Neuronal stem cell (in vitro differentiated cells): ENCODE data around the gene ARHGAP5.

Experiments used
- DNase-seq: peaks from one replicate; pipeline ENCODE4 v3.0.0-alpha.2; 2013; ENCODE audit warnings: low spot score
- H2AFZ ChIP-seq: one replicate; pipeline ENCODE4 v1.6.1; 2013; ENCODE audit warnings: mild to moderate bottlenecking, low read length, inconsistent platforms
- H2AK5ac ChIP-seq: 2 replicates; pipeline ENCODE4 v1.6.1; 2013; ENCODE audit warnings: low read depth, mild to moderate bottlenecking, inconsistent platforms, low read length, moderate library complexity, mixed read lengths
- H2BK120ac ChIP-seq: 2 replicates; pipeline ENCODE4 v1.6.1; 2013; ENCODE audit warnings: low read depth, mild to moderate bottlenecking, inconsistent platforms, low read length, moderate library complexity, mixed read lengths
- H2BK12ac ChIP-seq: one replicate; pipeline ENCODE4 v1.6.1; 2013; ENCODE audit warnings: low read length, inconsistent platforms
- H2BK15ac ChIP-seq: 2 replicates; pipeline ENCODE4 v1.6.1; 2013; ENCODE audit warnings: mild to moderate bottlenecking, low read length, inconsistent platforms, mixed read lengths
- H2BK5ac ChIP-seq: one replicate; pipeline ENCODE4 v1.6.1; 2013; ENCODE audit warnings: inconsistent platforms, mild to moderate bottlenecking, low read length, moderate library complexity
- H3K14ac ChIP-seq: one replicate; pipeline ENCODE4 v1.6.1; 2013; ENCODE audit warnings: low read length, inconsistent platforms
- H3K18ac ChIP-seq: 2 replicates; pipeline ENCODE4 v1.6.1; 2013; ENCODE audit warnings: low read length, inconsistent platforms
- H3K23ac ChIP-seq: 2 replicates; pipeline ENCODE4 v1.6.1; 2013; ENCODE audit warnings: low read depth, mild to moderate bottlenecking, mixed read lengths, low read length, inconsistent platforms; ENCODE audit not compliant: poor library complexity
- H3K27ac ChIP-seq: replicated peaks from 3 replicates; pipeline ENCODE4 v1.5.1; 2013; ENCODE audit warnings: low read length, inconsistent platforms
- H3K27me3 ChIP-seq, 3 experiments: 2 replicates each; pipeline ENCODE4 v1.6.1; 2013; ENCODE audit warnings: low read length in 3 of 3, mild to moderate bottlenecking in 2 of 3, inconsistent platforms in 1 of 3, low read depth in 1 of 3, mixed read lengths in 1 of 3, moderate library complexity in 1 of 3; ENCODE audit not compliant: control insufficient read depth in 3 of 3, insufficient read depth in 3 of 3
- H3K36me3 ChIP-seq, 2 donors: replicated peaks in 1 of 2; 2 replicates each; pipeline ENCODE4 v1.6.1; 2013; ENCODE audit warnings: low read length in 2 of 2; ENCODE audit not compliant: control insufficient read depth in 2 of 2, insufficient read depth in 2 of 2
- H3K4ac ChIP-seq: 2 replicates; pipeline ENCODE4 v1.6.1; 2013; ENCODE audit warnings: inconsistent platforms, mild to moderate bottlenecking, low read length, moderate library complexity
- H3K4me1 ChIP-seq, 2 donors: 1 replicate in 1 of 2; 2 replicates in 1 of 2; pipeline ENCODE4 v1.6.1; 2013; ENCODE audit warnings: low read length in 2 of 2, low read depth in 1 of 2; ENCODE audit not compliant: control insufficient read depth in 2 of 2, insufficient read depth in 1 of 2
- H3K4me2 ChIP-seq: one replicate; pipeline ENCODE4 v1.6.1; 2013; ENCODE audit warnings: mild to moderate bottlenecking, low read length, inconsistent platforms; ENCODE audit not compliant: insufficient read depth, poor library complexity, severe bottlenecking
- H3K4me3 ChIP-seq, 2 donors: 2 replicates each; pipeline ENCODE4 v1.5.1; 2013; ENCODE audit warnings: low read length in 2 of 2, mild to moderate bottlenecking in 2 of 2, inconsistent platforms in 1 of 2, moderate library complexity in 1 of 2
- H3K79me1 ChIP-seq: one replicate; pipeline ENCODE4 v1.6.1; 2013; ENCODE audit warnings: low read depth, mild to moderate bottlenecking, inconsistent platforms, low read length, moderate library complexity
- H3K9ac ChIP-seq: one replicate; pipeline ENCODE4 v1.6.1; 2013; ENCODE audit warnings: mild to moderate bottlenecking, low read depth, low read length, inconsistent platforms; ENCODE audit not compliant: poor library complexity
- H3K9me3 ChIP-seq, 2 donors: replicated peaks in 1 of 2; 2 replicates each; pipeline versions ENCODE3 to v1.6.1; 2013; ENCODE audit warnings: low read length in 2 of 2, mild to moderate bottlenecking in 2 of 2, inconsistent platforms in 1 of 2, low read depth in 1 of 2, mixed read lengths in 1 of 2, moderate library complexity in 1 of 2; ENCODE audit not compliant: control insufficient read depth in 2 of 2, insufficient read depth in 1 of 2
- H4K8ac ChIP-seq: one replicate; pipeline ENCODE4 v1.6.1; 2013; ENCODE audit warnings: low read depth, mild to moderate bottlenecking, inconsistent platforms, low read length, moderate library complexity
- H4K91ac ChIP-seq: one replicate; pipeline ENCODE4 v1.6.1; 2013; ENCODE audit warnings: low read length, low read depth, mild to moderate bottlenecking, inconsistent platforms; ENCODE audit not compliant: poor library complexity
- WGBS, 2 donors: extraction: QIAGEN DNeasy Blood & Tissue Kit; methylation state at CpG; one replicate each; pipeline ENCODE4 v1.1.7; 2013; ENCODE audit warnings: missing lambda C conversion rate in 2 of 2, mixed read lengths in 1 of 2; ENCODE audit not compliant: insufficient read length in 2 of 2, insufficient replicate concordance in 1 of 2; ENCODE audit errors: extremely low coverage in 2 of 2; 5-methylcytosine and 5-hydroxymethylcytosine counted together

Gene ARHGAP5

GRCh38 chr14:32102968-32103367 lies 25.9 kb downstream of the ARHGAP5 start:
- Histone ChIP-seq H2AK5ac (no peak overlapping the region), H2AFZ (no peak overlapping the region), H2BK5ac (no peak overlapping the region), H3K9me3 (no peaks in the 10 kb centered on the region), H3K4ac (no peak overlapping the region), H3K27ac (no peak overlapping the region), H3K79me1 (peaks cover 10% of the 10 kb centered on the region), H3K4me3 (no peak overlapping the region), H3K4me1 (no peaks in the 10 kb centered on the region), H4K8ac (no peak overlapping the region), H4K91ac (no peak overlapping the region), H3K18ac (no peak overlapping the region), H3K14ac (no peak overlapping the region), H2BK120ac (no peak overlapping the region), H3K9ac (no peak overlapping the region), H2BK12ac (no peak overlapping the region), H2BK15ac (no peak overlapping the region), H3K27me3 (no peaks in the 10 kb centered on the region), H3K4me2 (no peak overlapping the region), H3K23ac (no peak overlapping the region), H3K36me3 (peaks cover 4 to 83% of the 10 kb centered on the region in 2 donors)
- DNase-seq, result no peak

GRCh38 chr14:32104308-32104707 lies 27.2 kb downstream of the ARHGAP5 start:
- Histone ChIP-seq H3K9ac (no peak overlapping the region), H3K27ac (no peak overlapping the region), H3K4me1 (no peaks in the 10 kb centered on the region), H2BK15ac (no peak overlapping the region), H4K91ac (no peak overlapping the region), H3K14ac (no peak overlapping the region), H3K23ac (no peak overlapping the region), H3K36me3 (peaks cover 4 to 78% of the 10 kb centered on the region in 2 donors), H3K9me3 (no peaks in the 10 kb centered on the region), H3K79me1 (peaks cover 7% of the 10 kb centered on the region), H3K4me3 (no peak overlapping the region), H2BK5ac (no peak overlapping the region), H2BK12ac (no peak overlapping the region), H3K4me2 (no peak overlapping the region), H3K27me3 (no peaks in the 10 kb centered on the region), H2AK5ac (no peak overlapping the region), H4K8ac (no peak overlapping the region), H2AFZ (no peak overlapping the region), H2BK120ac (no peak overlapping the region), H3K4ac (no peak overlapping the region), H3K18ac (no peak overlapping the region)
- DNase-seq, result no peak
- WGBS, 2 donors, result no CpG with 5 or more reads among the region's 1 CpG

DNA sequence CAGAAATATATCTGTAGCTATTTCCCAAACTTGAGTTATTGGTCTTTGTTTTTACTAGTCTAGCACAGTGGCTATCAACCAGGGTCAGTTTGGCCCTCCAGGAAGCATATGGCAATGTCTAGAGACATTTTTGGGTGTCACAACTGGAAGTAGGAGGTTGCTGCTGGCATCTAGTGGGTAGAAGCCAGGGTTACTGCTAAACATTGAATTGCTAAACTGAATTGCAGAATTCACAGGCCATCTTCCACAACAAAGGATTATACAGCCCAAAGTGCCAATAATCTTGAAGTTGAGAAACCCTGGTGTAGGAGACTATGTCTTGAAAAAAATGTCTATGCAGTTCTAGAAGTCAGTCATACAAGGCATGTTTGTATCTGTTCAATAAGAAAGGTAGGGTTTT lies 27.7 kb downstream of the ARHGAP5 start:
- H3K14ac ChIP-seq, result no peak overlapping the region
- no peak overlapping the region for H3K9ac ChIP-seq
- no peak overlapping the region for H2AK5ac ChIP-seq
- H2AFZ ChIP-seq, result no peak overlapping the region
- H3K36me3 ChIP-seq, result peaks cover 4 to 77% of the 10 kb centered on the region in 2 donors
- H3K23ac ChIP-seq, result no peak overlapping the region
- H3K18ac ChIP-seq, result no peak overlapping the region
- H4K8ac ChIP-seq, result no peak overlapping the region
- H2BK12ac ChIP-seq, result no peak overlapping the region
- H3K27me3 ChIP-seq, result no peaks in the 10 kb centered on the region
- peaks cover 7% of the 10 kb centered on the region for H3K79me1 ChIP-seq
- no peaks in the 10 kb centered on the region for H3K9me3 ChIP-seq
- H2BK120ac ChIP-seq, result no peak overlapping the region
- H3K4me3 ChIP-seq, result no peak overlapping the region
- no peaks in the 10 kb centered on the region for H3K4me1 ChIP-seq
- no peak overlapping the region for H4K91ac ChIP-seq
- H3K4ac ChIP-seq, result no peak overlapping the region
- H2BK15ac ChIP-seq, result no peak overlapping the region
- DNase-seq, result no peak
- H3K4me2 ChIP-seq, result no peak overlapping the region
- no peak overlapping the region for H3K27ac ChIP-seq
- no peak overlapping the region for H2BK5ac ChIP-seq

DNA sequence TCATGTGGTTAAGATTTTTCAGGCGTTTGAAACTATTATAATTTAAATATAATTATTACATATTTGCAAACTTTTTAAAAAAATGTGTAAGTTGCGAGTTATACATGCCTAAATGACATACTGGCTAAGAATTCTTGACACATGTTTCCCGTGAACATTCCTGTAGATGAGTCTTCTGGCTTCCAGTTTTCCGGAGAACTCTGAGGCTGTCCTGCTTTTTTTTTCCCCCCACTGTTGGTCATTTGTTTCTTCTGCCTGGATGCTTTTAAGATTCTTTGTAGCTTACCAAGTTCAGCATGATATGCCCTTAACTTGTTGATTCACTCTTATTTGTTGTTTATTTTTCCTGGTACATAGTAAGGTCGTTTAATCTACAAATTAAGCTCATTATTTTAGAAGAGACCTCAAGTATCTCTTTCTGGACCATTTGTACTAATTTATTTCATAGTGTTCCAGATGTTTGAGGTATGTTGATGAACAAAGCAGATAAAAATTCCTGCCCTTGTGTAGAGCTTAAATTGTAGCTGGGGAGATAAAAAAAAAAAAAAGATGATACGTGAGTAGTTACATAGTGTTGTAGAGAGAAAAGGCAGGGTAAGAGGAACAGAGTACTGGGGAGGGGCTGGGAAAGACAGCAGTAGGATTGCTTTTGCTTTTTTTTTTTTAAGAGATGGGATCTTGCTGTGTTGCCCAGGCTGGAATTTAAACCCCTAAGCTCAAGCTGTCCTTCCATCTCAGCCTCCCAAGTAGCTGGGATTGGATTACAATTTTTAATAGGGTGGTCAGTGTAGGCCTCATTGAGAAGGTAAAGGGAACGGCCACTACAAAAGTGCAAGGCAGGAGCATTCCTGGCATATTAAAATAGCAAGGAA lies 32.8 kb downstream of the ARHGAP5 start:
- Histone ChIP-seq H2BK120ac (no peak overlapping the region), H3K4me1 (no peaks in the 10 kb centered on the region), H3K27ac (no peak overlapping the region), H3K18ac (no peak overlapping the region), H3K4me3 (no peak overlapping the region), H3K9ac (no peak overlapping the region), H3K23ac (no peak overlapping the region), H3K9me3 (peaks cover 2 to 16% of the 10 kb centered on the region in 2 donors), H2BK12ac (no peak overlapping the region), H3K36me3 (peaks cover 3 to 71% of the 10 kb centered on the region in 2 donors), H2AK5ac (no peak overlapping the region), H2BK15ac (no peak overlapping the region), H3K27me3 (no peaks in the 10 kb centered on the region), H3K4me2 (no peak overlapping the region), H4K91ac (no peak overlapping the region), H2BK5ac (no peak overlapping the region), H2AFZ (no peak overlapping the region), H3K4ac (no peak overlapping the region), H4K8ac (no peak overlapping the region), H3K79me1 (peaks cover 7% of the 10 kb centered on the region), H3K14ac (no peak overlapping the region)
- WGBS, 2 donors, result 100% methylated on average over 1 of the region's 7 CpGs; no CpG with 5 or more reads in 1 of the 2 donors
- DNase-seq, result no peak
